Endothelial cell of umbilical vein (primary cell): Measurements from ENCODE around the gene TSEN15. TPM values are rescaled to one million over a fixed set of nuclear protein-coding genes. Genes with fewer than 3 reads are reported as not detected.

Experiments used
- BruUV-seq: library from RNA; stranded (reverse); fragments of 400-500 nt; replicated peaks from 2 replicates; lab custom pipeline; 2021; lab: Mats Ljungman, UMichigan
- CTCF ChIA-PET: fragments of 300-600, 350-600 bp; sonication (Branson Sonifier 250); formaldehyde crosslinking; loops from one replicate; lab custom pipeline; 2021; ENCODE audit warnings: antibody characterized with exemption, inconsistent platforms; lab: Charles Lee
- POLR2A ChIA-PET: fragments of 300-600, 350-600 bp; sonication (Branson Sonifier 250); formaldehyde crosslinking; loops from one replicate; lab custom pipeline; 2021; ENCODE audit warnings: antibody characterized with exemption, inconsistent platforms; lab: Charles Lee
- DNase-seq: peaks from one replicate; pipeline ENCODE4 v3.0.0-alpha.2; 2011; ENCODE audit warnings: low read depth, low spot score
- FAIRE-seq: peaks from 2 replicates; lab custom pipeline; 2011; peaks lifted over from hg19 to GRCh38; lab: Jason Lieb, UNC
- H2AFZ ChIP-seq: 2 replicates; pipeline ENCODE4 v1.6.0; 2012; ENCODE audit warnings: low read depth, low read length, control low read depth, inconsistent platforms
- H3K27ac ChIP-seq: 2 replicates; pipeline ENCODE4 v1.5.1; 2011; ENCODE audit warnings: low read depth, mild to moderate bottlenecking, control low read depth, low read length, moderate library complexity; ENCODE audit not compliant: insufficient read depth
- H3K27me3 ChIP-seq, 2 experiments: 2 replicates each; pipeline versions ENCODE4 v1.6.0 to v1.6.1; 2011; ENCODE audit warnings: low read length in 2 of 2, mixed read lengths in 1 of 2; ENCODE audit not compliant: control insufficient read depth in 2 of 2, insufficient read depth in 2 of 2
- H3K36me3 ChIP-seq, 2 experiments: 2 replicates in 1 of 2; 3 replicates in 1 of 2; pipeline ENCODE4 v1.5.1; 2011; ENCODE audit warnings: low read length in 2 of 2, mild to moderate bottlenecking in 1 of 2, moderate library complexity in 1 of 2; ENCODE audit not compliant: control insufficient read depth in 2 of 2, insufficient read depth in 2 of 2; ENCODE audit errors: extremely low read depth in 1 of 2
- H3K4me1 ChIP-seq: 3 replicates; pipeline ENCODE4 v1.5.1; 2011; ENCODE audit warnings: mild to moderate bottlenecking, low read length; ENCODE audit not compliant: control insufficient read depth, insufficient read depth; ENCODE audit errors: extremely low read depth
- H3K4me2 ChIP-seq: 2 replicates; pipeline ENCODE4 v1.6.1; 2011; ENCODE audit warnings: low read length, control low read depth, mixed read lengths; ENCODE audit not compliant: insufficient read depth
- H3K4me3 ChIP-seq, 3 experiments: fragments of 200-600 bp in 1 of 3; sonication (generic), shearing (Covaris generic) in 1 of 3; replicated peaks in 1 of 3; 2 replicates each; pipeline ENCODE4 v1.5.1; 2011 to 2016; ENCODE audit warnings: control low read depth in 3 of 3, low read length in 3 of 3, mild to moderate bottlenecking in 2 of 3, inconsistent platforms in 1 of 3, low read depth in 1 of 3, moderate library complexity in 1 of 3; ENCODE audit not compliant: insufficient read depth in 1 of 3
- H3K79me2 ChIP-seq: 2 replicates; pipeline ENCODE4 v1.6.0; 2012; ENCODE audit warnings: low read length, inconsistent platforms; ENCODE audit not compliant: control insufficient read depth, insufficient read depth
- H3K9ac ChIP-seq: replicated peaks from 2 replicates; pipeline ENCODE3; 2011; ENCODE audit warnings: low read length, control low read depth; ENCODE audit not compliant: insufficient read depth; ENCODE audit errors: extremely low read depth
- H3K9me1 ChIP-seq: replicated peaks from 3 replicates; pipeline ENCODE4 v1.6.0; 2011; ENCODE audit warnings: mild to moderate bottlenecking, low read length; ENCODE audit not compliant: control insufficient read depth, insufficient read depth; ENCODE audit errors: extremely low read depth
- H3K9me3 ChIP-seq: replicated peaks from 2 replicates; pipeline ENCODE4 v1.5.1; 2012; ENCODE audit warnings: low read length, inconsistent platforms; ENCODE audit not compliant: control insufficient read depth, insufficient read depth
- H4K20me1 ChIP-seq: replicated peaks from 2 replicates; pipeline ENCODE3; 2011; ENCODE audit warnings: mild to moderate bottlenecking, low read length; ENCODE audit not compliant: control insufficient read depth, insufficient read depth; ENCODE audit errors: extremely low read depth
- CTCF ChIP-seq, 2 donors: IDR thresholded peaks; 1 replicate in 1 of 2; 2 replicates in 1 of 2; pipeline ENCODE4 v1.5.1; 2011; ENCODE audit warnings: low read length in 2 of 2, mild to moderate bottlenecking in 2 of 2, moderate library complexity in 2 of 2, control low read depth in 1 of 2, inconsistent platforms in 1 of 2, low read depth in 1 of 2; ENCODE audit not compliant: insufficient read depth in 1 of 2; ENCODE audit errors: extremely low read depth in 1 of 2
- EZH2 ChIP-seq: IDR thresholded peaks from 2 replicates; pipeline ENCODE4 v1.6.1; 2012; ENCODE audit warnings: borderline replicate concordance, low read depth, mild to moderate bottlenecking, moderate library complexity, low read length, inconsistent platforms; ENCODE audit not compliant: severe bottlenecking
- FOS ChIP-seq: IDR thresholded peaks from 2 replicates; pipeline ENCODE4 v1.6.1; 2011; ENCODE audit warnings: mild to moderate bottlenecking, low read length, moderate library complexity, borderline replicate concordance; ENCODE audit not compliant: insufficient read depth
- GATA2 ChIP-seq: IDR thresholded peaks from 2 replicates; pipeline ENCODE4 v1.7.0; 2011; ENCODE audit warnings: low read depth, mild to moderate bottlenecking, moderate library complexity, mixed read lengths, low read length; ENCODE audit not compliant: insufficient read length, insufficient read depth
- JUN ChIP-seq: IDR thresholded peaks from 2 replicates; pipeline ENCODE4 v1.6.1; 2011; ENCODE audit warnings: borderline replicate concordance, low read depth; ENCODE audit not compliant: insufficient read length, insufficient read depth
- MYC ChIP-seq: IDR thresholded peaks from one replicate; pipeline ENCODE4 v1.6.1; 2011; ENCODE audit warnings: mild to moderate bottlenecking, low read depth, low read length
- POLR2A ChIP-seq: IDR thresholded peaks from 2 replicates; pipeline ENCODE4 v1.6.1; 2012; ENCODE audit warnings: low read depth, mild to moderate bottlenecking, control low read depth, low read length
- POLR2AphosphoS5 ChIP-seq: IDR thresholded peaks from 2 replicates; pipeline ENCODE4 v1.6.1; 2012; ENCODE audit warnings: low read depth, mild to moderate bottlenecking, control low read depth, low read length, moderate library complexity; ENCODE audit not compliant: insufficient read depth
- dilution Hi-C: fragments of 300-500 bp; cut with MboI; formaldehyde crosslinking; loops from one replicate; pipeline ENCODE4 v1.15.0; 2019; ENCODE audit warnings: low sequenced_read_pairs; ENCODE audit not compliant: extremely low pct_ligation_motif_present
- intact Hi-C: fragments of 100-400 bp; cut with micrococcal nuclease; formaldehyde crosslinking; loops from one replicate; pipeline ENCODE4 v1.10.0; 2022
- polyA plus RNA-seq, 4 experiments: library from polyadenylated mRNA; depleted of rRNA in 3 of 4; stranded (reverse) in 3 of 4; unstranded in 1 of 4; fragments of >200 nt; gene quantifications; 2 replicates each; pipeline versions ENCODE4 v1.2.1 to v1.2.3, GENCODE V29; 2011 to 2012; ENCODE audit warnings: missing spikeins in 1 of 4
- total RNA-seq: library from RNA; stranded (reverse); gene quantifications from 2 replicates; pipeline ENCODE4 v1.2.3, GENCODE V29; 2021
- TF ChIP-seq, protein P1 (sequence below): IDR thresholded peaks from 2 replicates; pipeline ENCODE4 v1.6.1; 2011; ENCODE audit not compliant: insufficient read depth, insufficient read length

The TSEN15 gene
- total and polyA plus RNA-seq, 2 donors (not counting 3 experiments of a cell fraction or from before 2014, with no cell fraction given) = 20.6 to 25.8 TPM

- TF ChIP-seq MYC = no peak
- TF ChIP-seq FOS = no peak
- TF ChIP-seq, protein P1, sequence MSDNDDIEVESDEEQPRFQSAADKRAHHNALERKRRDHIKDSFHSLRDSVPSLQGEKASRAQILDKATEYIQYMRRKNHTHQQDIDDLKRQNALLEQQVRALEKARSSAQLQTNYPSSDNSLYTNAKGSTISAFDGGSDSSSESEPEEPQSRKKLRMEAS = no peak
- Histone ChIP-seq H3K4me2 (no peak overlapping the region), H4K20me1 (no peaks in the 10 kb centered on the region), H3K27me3 (peaks cover 10 to 16% of the 10 kb centered on the region in 2 experiments), H2AFZ (no peak overlapping the region), H3K9me1 (no peaks in the 10 kb centered on the region), H3K4me3 (no peak overlapping the region), H3K9me3 (no peaks in the 10 kb centered on the region), H3K9ac (no peak overlapping the region), H3K79me2 (no peaks in the 10 kb centered on the region), H3K36me3 (no peaks in the 10 kb centered on the region), H3K27ac (no peak overlapping the region), H3K4me1 (no peaks in the 10 kb centered on the region)
- FAIRE-seq = no peak
- ChIA-PET CTCF (no interaction called here), POLR2A (no interaction called here)
- no peak for DNase-seq
- dilution Hi-C loops (no loop called here), intact Hi-C loops (no loop called here)
- BruUV-seq = no TSS peak
Measured at GRCh38 chr1:184020328-184020727, 31.2 kb upstream of the TSEN15 start.

- BruUV-seq = no TSS peak
- FAIRE-seq (no peak), DNase-seq (no peak)
- dilution Hi-C loops = no loop called here
- Histone ChIP-seq H3K79me2 (no peaks in the 10 kb centered on the region), H3K27ac (no peak overlapping the region), H4K20me1 (no peaks in the 10 kb centered on the region), H2AFZ (no peak overlapping the region), H3K4me3 (no peak overlapping the region), H3K27me3 (peaks cover 13% of the 10 kb centered on the region in 2 experiments), H3K9me1 (no peaks in the 10 kb centered on the region), H3K4me1 (no peaks in the 10 kb centered on the region), H3K4me2 (no peak overlapping the region), H3K36me3 (no peaks in the 10 kb centered on the region), H3K9me3 (no peaks in the 10 kb centered on the region), H3K9ac (no peak overlapping the region)
- ChIA-PET CTCF (no interaction called here), POLR2A (no interaction called here)
- TF ChIP-seq, protein P1 = no peak
- TF ChIP-seq EZH2 (no peak), CTCF (IDR thresholded peaks at IDR 0.05; ENCODE audit: extremely low read depth in 1 of 2, insufficient read depth in 1 of 2, low read depth in 1 of 2, low read length in 2 of 2) (no peak), FOS (no peak), GATA2 (no peak), MYC (no peak), POLR2A (no peak), POLR2AphosphoS5 (no peak), JUN (no peak)
- intact Hi-C loops = no loop called here
Measured at GRCh38 chr1:184020855-184021254, 30.7 kb upstream of the TSEN15 start.
